Measurements from ENCODE around the gene EBF3. TPM values are rescaled to one million over a fixed set of nuclear protein-coding genes. Genes with fewer than 3 reads are reported as not detected.

Gene EBF3
- total and polyA plus RNA-seq, 9 of the 15 experiments (the other 6 are each of a cell fraction or from before 2014, with no cell fraction given): not detected

- 12% methylated on average over 13 of the region's 13 CpGs for WGBS (ENCODE audit: insufficient coverage, low coverage, missing lambda C conversion rate)
- no peaks in the 10 kb centered on the region for H4K20me1 ChIP-seq (replicated peaks; ENCODE audit: control insufficient read depth, insufficient read depth, low read length)
- no peaks in the 10 kb centered on the region for H3K79me2 ChIP-seq (ENCODE audit: control insufficient read depth, insufficient read depth, low read length)
- no peak for FAIRE-seq
- H3K9ac ChIP-seq (ENCODE audit: insufficient read depth in 1 of 2, low read depth in 2 of 2, low read length in 2 of 2): no peak overlapping the region
- H3K4me1 ChIP-seq (replicated peaks in 1 of 2; ENCODE audit: control insufficient read depth in 2 of 2, insufficient read depth in 2 of 2, low read length in 2 of 2): no peaks in the 10 kb centered on the region
- no TSS peak for BruUV-seq (replicated peaks)
- H3K9me3 ChIP-seq (replicated peaks; ENCODE audit: control insufficient read depth, insufficient read depth, low read depth, low read length): no peaks in the 10 kb centered on the region
- H3K4me3 ChIP-seq: no peak overlapping the region
- no peak for DNase-seq (ENCODE audit: extremely low read depth in 1 of 4, low spot score in 3 of 4)
- no peak overlapping the region for H3K4me2 ChIP-seq (ENCODE audit: insufficient read depth, low read length)
- H3K36me3 ChIP-seq (ENCODE audit: control insufficient read depth, insufficient read depth, low read length): no peaks in the 10 kb centered on the region
- no peak for ATAC-seq
- H3K27me3 ChIP-seq (ENCODE audit: control insufficient read depth in 2 of 2, insufficient read depth in 2 of 2, low read length in 2 of 2): peaks cover 3 to 55% of the 10 kb centered on the region in 2 experiments; a peak in 3 of 5 replicates
- intact Hi-C loops (cut with micrococcal nuclease) (no loop called here), in situ Hi-C loops (cut with MboI) (no loop called here)
- no peak overlapping the region for H3K27ac ChIP-seq (ENCODE audit: extremely low read depth, low read depth, low read length)
- TF ChIP-seq TBP (optimal IDR thresholded peaks at IDR 0.05; ENCODE audit: low read depth, low read length) (no peak), ZBTB33 (CRISPR knock-in tag; IDR thresholded peaks at IDR 0.05) (no peak), CBX2 (IDR thresholded peaks at IDR 0.05; ENCODE audit: insufficient read depth, low read length, poor library complexity, severe bottlenecking) (no peak), ETV1 (tag; conservative IDR thresholded peaks at IDR 0.05; ENCODE audit: low read depth) (no peak)
- CTCF ChIA-PET (ENCODE audit: low intra/inter-chr PET ratio): no interaction called here
- no peaks in the 10 kb centered on the region for H3K9me1 ChIP-seq (ENCODE audit: control insufficient read depth, insufficient read depth, low read length)
- H2AFZ ChIP-seq (ENCODE audit: low read depth, low read length): no peak overlapping the region
- POLR2A ChIA-PET: interaction anchor here (0.6 kb wide), 1 partner anchor 72 kb away, joined by 3 read pairs; no protein-coding TSS in a partner anchor
These were observed 111.1 kb downstream of the EBF3 start for GRCh38 chr10:129852829-129853561.
